GM19240 (cell line): ENCODE data around the gene LCLAT1.
"Not testable (repeated sequence)": the region's sequence is repeated elsewhere in the genome, so short reads cannot be mapped to it uniquely, and the experiment has no call there.

Experiments used
- DNase-seq: peaks from one replicate; pipeline ENCODE4 v3.0.0; 2011; ENCODE audit warnings: low spot score; ENCODE audit not compliant: insufficient read length

LCLAT1 gene

DNA sequence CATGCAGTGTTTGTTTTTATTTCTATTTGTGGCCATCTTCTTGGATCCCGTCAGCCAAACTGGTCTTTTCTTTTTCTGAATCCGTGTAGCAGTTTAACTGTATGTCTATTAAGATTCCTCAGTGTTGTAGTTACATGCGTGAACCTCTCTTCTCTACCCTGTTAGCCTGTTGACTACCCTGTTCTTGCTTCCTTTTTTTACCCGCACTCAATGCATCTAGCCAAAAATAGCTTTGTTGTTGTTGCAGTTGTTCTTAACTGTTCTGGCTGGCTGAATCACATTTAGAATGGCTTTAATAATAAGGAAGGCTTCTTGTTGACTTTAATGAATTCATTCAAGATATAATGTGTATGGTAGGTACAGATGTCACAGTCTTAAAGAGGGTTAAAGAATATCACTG lies 137.1 kb downstream of the LCLAT1 start:
- no peak for DNase-seq

DNA sequence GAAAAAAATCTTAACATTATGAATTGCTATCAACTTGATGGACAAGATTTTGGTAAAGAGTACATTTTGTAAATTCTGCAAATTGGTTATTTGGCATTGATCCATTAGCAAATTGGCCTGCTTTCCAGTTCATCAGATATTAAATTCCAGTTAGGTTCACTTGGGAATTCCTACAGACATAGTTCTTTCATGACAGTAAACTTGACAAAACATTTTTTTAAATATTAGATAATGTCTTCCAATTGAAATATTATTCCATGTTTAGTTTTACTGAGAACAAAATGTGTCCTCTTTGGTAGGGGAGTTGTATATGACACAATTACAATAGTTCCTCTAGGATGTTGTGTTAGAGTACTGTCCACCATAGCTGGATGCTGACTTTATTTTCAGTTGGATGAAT lies 141.9 kb downstream of the LCLAT1 start:
- DNase-seq: no peak

DNA sequence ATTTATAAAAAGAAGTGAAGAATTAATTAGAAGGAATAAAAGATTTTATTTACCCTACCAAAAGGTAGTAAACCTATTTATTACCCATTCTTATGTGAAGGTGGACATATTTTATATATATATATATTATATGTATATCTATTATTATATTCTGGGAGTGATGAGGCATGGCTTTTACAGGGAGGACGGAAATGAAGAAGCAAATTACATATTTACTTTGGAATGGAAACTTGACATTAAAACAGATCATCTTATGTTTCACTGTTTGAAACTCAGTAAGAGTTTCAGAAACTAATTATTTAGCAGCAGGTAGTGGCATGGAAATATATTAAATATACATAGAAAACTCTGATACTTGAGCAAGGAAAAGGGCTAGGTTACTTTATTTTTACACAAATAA lies 143.4 kb downstream of the LCLAT1 start:
- no peak for DNase-seq

DNA sequence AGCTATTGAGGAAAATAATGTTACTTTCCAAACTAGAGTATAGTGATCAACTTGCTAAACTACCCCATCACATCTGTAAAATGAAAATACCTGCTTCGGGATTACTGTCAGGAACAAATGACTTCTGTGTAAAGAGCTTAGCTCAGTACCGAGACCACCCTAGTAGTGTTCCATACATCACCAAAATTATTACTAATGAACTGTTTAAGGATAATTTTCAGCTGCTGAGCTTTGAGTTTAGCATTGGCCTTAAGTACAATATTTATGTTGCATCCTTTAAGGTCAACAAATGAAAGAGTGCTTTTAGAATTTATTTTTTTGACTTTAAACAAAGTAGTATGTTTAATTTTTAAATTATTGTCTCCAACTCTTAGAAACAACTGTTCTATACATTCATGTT lies 144.1 kb downstream of the LCLAT1 start:
- no peak for DNase-seq

DNA sequence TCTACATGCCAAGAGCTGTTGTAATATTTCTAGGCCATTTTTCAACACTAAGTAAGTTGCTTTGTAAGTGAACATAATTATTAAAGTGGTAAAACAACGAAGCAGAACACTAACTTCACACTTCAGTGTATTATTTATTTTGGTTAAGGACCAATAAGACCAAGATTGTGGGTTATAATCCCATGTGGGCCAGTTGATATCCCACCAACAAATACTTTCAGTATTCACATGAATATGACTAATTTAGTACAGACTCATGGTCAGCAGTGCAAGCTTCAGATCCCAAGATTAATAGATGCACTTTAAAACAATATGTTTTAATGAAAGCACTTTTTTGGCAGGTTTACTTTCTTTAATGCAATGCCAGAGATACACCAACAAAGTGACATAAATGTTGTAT lies 154.3 kb downstream of the LCLAT1 start:
- no peak for DNase-seq

DNA sequence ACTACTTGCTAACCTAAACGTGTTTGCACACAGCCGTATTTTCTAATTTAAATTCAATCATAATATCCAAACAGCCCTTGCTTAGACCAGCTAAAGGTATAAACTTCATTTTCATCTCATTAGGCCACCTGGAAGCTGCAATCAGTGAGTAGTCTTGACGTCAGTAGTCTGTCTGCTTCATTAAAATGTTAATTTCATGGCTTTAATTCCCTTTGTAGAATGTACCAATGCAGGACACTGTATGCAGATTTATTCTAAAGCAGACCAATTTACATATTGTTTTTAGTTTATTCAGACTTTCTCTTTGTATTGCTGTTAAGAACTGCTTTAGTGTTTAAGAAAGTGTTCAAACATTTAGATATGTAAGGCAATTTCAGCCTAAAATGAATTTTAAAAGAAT lies 158.2 kb downstream of the LCLAT1 start:
- DNase-seq: no peak

DNA sequence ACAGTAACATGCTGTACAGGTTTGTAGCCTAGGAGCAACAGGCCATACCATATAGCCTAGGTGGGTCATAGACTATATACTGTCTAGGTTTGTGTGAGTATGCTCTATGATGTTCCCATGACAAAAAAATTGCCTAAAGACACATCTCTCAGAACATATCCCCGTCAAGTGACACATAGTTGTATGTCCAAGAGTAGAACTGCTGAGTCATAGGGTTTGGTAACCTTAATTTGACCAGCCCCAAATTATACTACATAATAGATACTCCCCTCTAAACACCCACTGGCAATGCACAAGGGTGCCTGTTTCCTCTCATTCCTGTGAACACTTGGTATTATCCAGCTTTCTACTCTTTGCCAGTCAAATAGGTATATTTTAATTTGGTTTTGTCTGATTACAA lies 161.6 kb downstream of the LCLAT1 start:
- no peak for DNase-seq

DNA sequence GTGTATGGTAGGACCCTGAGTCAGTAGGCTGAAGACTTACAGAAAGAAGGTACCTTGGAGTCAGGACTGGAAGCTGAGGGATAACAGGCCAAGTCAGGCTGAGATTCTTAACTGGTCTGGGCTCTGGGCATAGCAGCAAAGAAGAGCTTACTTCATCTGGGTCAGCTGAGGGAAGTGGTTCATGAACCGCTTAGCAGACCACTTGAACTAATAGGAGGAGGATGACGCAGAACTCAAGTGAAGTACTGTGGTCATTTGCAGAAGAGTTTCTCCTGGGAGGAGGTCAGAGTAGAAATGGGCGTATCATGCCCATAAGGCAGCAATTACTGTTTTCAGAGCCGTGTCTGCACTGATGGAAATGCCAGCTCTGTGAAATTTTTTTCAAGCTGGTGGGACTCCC lies 164.5 kb downstream of the LCLAT1 start:
- no peak for DNase-seq

DNA sequence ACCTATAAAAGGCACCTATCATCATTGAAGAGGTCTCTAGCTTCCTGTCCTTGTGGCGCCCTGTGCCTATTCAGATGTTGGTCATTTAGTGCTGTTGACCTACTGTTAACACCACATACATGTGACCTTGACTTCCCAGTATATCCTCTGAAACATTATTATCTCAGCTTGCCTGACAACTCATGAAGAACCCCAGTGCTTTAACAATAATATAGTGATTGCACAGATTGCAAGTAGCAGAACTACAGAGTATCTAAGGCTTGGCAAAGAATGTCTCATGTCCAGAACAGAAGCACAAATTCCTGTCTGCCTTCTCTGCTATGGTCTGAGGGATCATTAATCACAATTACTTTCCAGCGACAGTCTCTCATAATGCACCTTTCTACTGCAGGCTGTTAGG lies 165.3 kb downstream of the LCLAT1 start:
- DNase-seq: no peak

DNA sequence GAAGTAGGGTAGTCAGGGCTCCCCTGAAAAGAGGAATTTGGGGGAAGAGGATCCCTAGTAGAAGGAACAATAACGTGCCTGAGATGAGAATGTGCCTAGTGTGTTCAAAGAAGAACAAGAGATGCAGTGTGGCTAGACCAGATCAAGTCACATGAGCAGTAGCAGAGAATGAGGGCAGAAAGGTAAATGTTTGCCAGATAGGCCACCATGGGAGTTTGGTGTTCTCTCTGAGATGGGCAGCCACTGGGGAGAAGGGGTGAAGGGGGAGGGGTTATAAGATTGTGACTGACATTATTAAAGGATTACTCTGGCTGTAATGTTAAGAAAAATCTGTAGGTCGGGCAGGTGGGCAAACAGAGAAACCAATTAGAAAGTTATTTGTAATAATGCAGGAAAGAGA lies 166.0 kb downstream of the LCLAT1 start:
- DNase-seq: no peak

DNA sequence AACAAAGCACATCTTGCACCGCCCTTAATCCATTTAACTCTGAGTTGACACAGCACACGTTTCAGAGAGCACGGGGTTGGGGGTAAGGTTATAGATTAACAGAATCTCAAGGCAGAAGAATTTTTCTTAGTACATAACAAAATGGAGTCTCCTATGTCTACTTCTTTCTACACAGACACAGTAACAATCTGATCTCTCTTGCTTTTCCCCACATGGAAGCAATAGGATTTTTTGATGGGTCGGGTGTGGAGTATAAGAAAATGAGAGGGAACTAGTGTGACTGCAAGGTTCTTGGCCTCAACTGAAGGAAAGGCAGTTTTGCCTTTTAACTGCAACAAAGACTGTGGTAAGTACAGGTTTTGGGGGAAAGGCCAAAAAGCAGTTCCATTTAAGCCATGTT lies 167.2 kb downstream of the LCLAT1 start:
- DNase-seq: not testable (repeated sequence)

DNA sequence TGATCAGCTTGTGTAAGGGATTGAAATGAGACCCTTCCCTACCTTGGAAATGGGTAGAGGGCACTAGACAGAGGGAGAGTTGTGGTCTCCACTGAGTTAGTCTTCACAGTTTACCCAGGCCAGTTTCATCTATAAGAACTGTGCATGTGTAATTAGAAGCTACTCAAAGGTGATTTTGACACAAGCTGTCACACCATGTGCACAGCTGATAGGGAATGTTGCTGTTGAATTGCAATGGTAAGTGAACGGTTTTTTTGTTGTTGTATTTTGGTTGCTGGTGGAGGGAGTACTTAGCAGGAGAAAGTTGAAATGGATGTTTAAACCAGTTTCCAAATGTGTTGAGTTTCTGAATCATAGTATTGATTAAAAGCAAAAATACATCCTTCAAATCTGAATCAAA lies 168.9 kb downstream of the LCLAT1 start:
- no peak for DNase-seq

DNA sequence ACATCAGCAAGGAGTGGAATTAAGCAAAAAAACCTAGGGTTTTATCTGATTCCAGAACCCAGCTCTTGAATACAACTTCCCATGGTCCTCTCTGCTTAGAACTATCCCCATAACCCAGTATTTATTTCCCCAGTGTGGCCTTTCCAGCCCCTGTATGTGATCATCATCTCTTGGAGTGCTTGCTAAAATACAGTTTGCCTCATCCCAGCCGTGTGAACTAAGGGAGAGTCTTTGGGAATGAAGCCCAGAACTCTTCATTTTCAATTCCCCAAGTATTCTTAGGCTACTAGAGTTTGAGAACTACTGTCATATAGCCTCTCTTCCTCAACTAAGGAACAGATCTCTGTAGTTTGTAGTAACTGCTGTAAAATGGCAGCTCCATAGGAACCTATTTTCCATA lies 173.1 kb downstream of the LCLAT1 start:
- no peak for DNase-seq

DNA sequence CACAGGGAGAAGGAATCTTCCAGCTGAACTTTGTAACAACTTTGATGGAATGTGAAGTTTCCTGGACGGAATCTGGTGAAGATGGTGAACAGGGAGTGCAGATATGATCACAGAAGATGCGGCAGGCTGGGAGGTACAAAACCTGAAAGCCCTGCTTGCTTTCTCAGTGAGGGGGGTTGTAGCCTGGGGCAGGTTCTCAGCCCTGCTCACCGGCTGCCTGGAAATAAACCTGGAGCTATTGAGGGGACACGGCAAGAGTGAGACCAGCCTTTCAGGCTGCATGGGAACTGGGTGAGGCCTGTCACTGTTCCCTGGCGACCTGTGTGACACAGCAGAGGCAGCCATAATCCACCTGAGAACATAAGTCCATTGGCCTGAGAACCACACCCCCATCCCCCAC lies 174.8 kb downstream of the LCLAT1 start:
- DNase-seq: no peak

DNA sequence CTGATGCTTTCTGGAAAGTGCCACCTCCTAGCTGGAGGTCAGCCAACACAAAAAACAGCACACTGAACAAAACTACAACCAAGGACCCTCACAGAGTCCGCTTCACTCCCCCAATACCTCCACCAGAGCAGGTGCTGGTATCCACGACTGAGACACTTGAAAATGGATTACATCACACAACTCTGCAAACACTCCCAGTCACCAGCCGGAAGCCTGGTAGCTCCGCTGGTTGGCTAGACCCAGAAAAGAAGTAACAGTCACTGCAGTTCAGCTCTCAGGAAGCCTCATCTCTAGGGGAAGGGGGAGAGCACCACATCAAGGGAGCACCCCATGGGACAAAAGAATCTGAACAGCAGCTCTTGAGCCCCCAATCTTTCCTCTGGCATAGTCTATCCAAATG lies 175.4 kb downstream of the LCLAT1 start:
- DNase-seq: no peak

DNA sequence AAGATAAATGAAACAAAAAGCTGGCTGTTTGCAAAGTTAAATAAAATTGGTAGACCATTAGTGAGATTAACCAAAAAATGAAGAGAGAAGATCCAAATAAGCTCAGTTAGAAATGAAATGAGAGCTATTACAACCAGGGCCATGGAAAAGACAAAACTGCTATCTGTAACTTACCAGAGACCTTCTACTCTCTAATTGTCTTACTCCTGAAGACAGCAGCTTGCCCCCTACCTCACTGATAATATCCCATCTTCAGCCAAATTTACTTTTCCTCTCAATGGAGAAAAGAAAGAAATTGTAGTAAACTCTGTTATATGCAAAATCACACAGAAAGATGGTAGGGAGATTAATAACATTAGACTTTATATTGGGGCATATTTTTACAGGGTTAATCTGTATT lies 178.2 kb downstream of the LCLAT1 start:
- no peak for DNase-seq

DNA sequence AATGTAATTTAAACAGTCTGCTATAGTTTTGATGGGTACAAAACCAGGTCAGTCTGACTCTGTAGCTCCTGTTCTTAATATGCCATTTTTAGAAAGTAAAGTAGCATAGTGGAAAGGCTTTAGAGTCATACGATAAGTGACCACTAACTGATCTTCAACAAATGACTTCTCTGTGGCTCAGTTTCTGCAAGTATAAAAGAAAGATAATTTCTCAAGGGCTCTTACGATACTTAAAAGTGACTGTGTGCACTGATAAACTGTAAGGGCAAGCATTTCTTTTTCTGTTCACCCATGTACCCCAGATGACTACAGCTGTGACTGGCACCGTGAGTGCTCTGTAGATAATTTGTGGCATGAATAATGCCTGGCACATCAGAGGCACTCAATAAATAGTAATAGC lies 178.7 kb downstream of the LCLAT1 start:
- DNase-seq: no peak

DNA sequence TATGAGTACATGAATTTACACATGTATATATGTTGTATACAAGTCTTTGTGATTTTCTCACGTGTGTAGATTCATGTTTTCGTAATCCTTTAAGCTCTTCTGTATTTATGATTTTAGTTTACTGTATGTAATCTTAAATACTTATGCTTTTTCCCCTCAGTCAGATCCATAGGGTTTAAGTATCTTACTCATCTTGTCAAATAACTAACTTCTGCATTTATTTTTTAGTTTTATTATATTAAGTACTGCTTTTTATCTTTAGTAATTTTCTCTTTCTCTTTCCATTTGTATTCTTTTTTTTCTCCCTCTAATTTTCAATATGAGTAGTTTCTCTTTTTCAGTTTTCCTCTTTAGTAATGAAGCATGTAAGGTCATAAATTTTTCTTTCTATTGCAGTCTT lies 179.4 kb downstream of the LCLAT1 start:
- DNase-seq: no peak

DNA sequence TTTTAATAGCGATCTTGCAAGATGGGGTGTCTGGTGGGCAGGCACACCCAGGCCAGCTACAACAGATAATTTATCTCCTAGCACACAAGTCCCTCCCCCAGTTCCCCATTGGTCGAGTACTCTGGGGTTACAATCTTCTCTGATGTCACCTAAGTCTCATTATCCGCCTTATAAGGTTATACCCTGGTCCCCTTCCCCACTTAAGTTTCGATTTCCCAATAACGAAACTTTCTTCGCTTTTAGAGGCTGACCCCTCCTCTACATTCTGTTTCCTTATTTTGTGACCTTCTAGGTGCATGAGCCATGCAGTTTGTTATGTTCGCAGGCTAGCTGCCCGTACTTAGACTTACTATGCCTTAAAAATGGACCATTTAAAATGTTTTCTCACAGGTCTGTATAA lies 180.1 kb downstream of the LCLAT1 start:
- no peak for DNase-seq

DNA sequence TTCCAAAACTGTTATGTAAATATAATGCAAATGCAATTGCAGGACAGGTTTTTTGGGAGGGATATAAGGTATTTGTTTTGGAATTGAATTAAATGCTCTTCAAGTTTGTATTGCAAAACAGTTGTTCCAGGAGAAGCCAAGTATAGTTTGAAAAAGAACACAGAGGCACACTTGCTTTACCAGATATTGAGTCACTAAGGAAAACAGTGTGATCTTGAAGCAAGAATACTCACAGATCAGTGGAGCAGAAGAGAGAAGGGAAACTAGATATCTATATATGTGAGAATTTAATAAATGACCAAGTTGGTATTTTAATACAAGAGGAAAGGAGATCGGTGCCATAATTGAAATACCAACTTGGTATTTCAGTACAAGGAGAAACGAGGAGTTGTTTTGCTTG lies 181.3 kb downstream of the LCLAT1 start:
- DNase-seq: no peak

DNA sequence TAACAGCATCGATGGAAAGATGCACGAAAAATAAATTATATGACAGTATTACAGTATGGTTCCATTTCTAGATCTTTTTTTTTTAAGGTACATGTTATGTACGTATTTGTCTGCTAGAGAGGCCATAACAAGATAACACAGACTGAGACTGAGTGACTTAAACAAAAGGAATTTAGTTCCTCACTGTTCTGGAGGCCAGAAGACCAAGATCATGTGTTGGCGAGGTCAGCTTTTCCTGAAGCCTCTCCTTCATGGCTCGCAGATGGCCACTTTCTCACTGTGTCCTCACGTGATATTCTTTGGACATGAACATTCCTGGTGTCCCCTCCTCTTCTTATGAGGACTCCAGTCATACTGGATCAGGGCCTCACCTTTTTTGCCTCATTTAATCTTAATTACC lies 182.8 kb downstream of the LCLAT1 start:
- no peak for DNase-seq

DNA sequence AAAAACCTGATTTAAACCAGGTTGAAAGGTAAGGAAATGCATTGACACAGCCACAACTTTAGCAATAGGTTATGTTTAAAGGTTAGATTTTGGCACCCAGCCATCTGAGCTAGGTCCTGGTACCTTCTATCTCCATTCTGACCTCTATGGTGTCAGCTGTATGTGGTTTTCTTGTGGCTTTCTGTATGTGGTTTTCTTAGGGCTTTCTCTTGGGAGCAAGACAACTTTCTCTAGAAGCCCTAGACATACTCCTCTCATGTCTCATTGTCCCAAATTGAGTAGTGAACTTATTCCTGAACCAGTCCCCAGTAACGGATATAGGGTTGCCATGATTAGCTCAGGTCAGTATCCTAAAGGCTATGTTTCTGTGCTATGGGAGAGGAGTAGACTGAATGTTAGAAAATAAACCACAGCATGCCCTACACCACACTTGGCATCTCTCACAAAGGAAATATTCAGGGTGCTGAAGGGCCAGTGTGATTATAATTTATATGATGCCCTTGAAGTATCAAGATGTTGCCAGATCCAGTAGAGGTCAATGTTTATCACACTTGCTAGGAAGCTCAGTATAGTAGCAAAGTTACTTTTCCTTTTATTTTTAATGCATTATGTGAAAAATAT lies 184.1 kb downstream of the LCLAT1 start:
- DNase-seq: no peak

DNA sequence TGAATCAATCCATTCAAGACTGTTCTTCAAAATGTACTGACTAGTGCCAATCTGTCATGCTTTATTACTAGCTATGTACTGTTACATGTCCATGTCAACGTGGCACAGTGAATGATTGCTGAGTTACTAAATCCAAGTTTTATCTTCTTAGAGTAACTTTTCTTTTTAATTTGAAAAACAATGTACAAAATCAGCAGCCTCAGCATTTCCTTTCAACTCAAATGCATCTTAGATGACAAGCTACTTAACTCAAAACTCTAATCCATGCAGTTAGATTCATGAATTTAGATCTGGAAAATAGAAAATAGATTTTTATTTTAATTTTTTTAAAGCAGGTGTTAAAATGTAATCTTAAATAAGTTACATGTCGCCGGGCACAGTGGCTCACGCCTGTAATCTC lies 186.0 kb downstream of the LCLAT1 start:
- DNase-seq: no peak

DNA sequence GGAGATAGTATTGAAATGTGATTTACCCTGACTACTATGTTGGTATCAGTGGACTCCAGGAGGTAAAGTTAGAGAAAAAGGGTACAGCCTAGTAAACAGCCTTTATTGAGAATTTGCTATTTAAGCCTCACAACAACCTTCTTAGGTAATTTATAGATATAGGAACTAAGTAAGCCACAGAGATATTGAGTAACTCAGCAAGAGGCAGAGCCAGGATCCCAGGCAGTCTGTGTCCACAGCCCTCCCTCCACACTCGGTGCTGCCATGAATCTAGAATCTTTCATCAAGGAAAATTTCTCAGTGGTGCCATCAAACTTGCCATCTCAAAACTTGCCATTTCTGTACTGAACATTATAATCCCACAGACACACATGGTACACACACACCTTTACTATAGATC lies 189.3 kb downstream of the LCLAT1 start:
- DNase-seq: no peak
